ENCODE results near the gene MYO9A.
A peak's percentile ranks its signal among the peaks of the same experiment; 100 is the strongest.

MYO9A gene

GRCh38 chr15:72153269-72154000, 35.5 kb upstream of the MYO9A start:
- H3K27ac ChIP-seq, result no peak overlapping the region
- TF ChIP-seq CTCF (IDR thresholded peaks at IDR 0.05) (no peak), ZFX (IDR thresholded peaks at IDR 0.05; ENCODE audit: borderline replicate concordance) (no peak)

- H3K27ac ChIP-seq, result no peak overlapping the region
- TF ChIP-seq CTCF (IDR thresholded peaks at IDR 0.05) (no peak), ZFX (IDR thresholded peaks at IDR 0.05; ENCODE audit: borderline replicate concordance) (no peak)
Observed at GRCh38 chr15:72147418-72147817, 29.5 kb upstream of the MYO9A start.

- H3K27ac ChIP-seq, result no peak overlapping the region
- TF ChIP-seq CTCF (IDR thresholded peaks at IDR 0.05) (no peak), ZFX (IDR thresholded peaks at IDR 0.05; ENCODE audit: borderline replicate concordance) (no peak)
Observed at GRCh38 chr15:72146934-72147333, 29.0 kb upstream of the MYO9A start.

GRCh38 chr15:72146221-72146620, 28.3 kb upstream of the MYO9A start:
- no peak overlapping the region for H3K27ac ChIP-seq
- TF ChIP-seq CTCF (IDR thresholded peaks at IDR 0.05) (no peak), ZFX (IDR thresholded peaks at IDR 0.05; ENCODE audit: borderline replicate concordance) (no peak)

GRCh38 chr15:72141171-72142084, 23.5 kb upstream of the MYO9A start:
- H3K27ac ChIP-seq, result peak overlapping the region; percentile 51
- TF ChIP-seq CTCF (IDR thresholded peaks at IDR 0.05) (no peak), ZFX (IDR thresholded peaks at IDR 0.05; ENCODE audit: borderline replicate concordance) (no peak)

- peak overlapping the region; percentile 51; the same call in 1 of the 2 replicates for H3K27ac ChIP-seq
- no peak for TF ChIP-seq CTCF (IDR thresholded peaks at IDR 0.05)
- no peak for TF ChIP-seq ZFX (IDR thresholded peaks at IDR 0.05; ENCODE audit: borderline replicate concordance)
Observed at GRCh38 chr15:72140088-72140487, 22.1 kb upstream of the MYO9A start.

- TF ChIP-seq CTCF (IDR thresholded peaks at IDR 0.05) (no peak), ZFX (IDR thresholded peaks at IDR 0.05; ENCODE audit: borderline replicate concordance) (no peak)
- no peak overlapping the region for H3K27ac ChIP-seq
Observed at GRCh38 chr15:72139667-72140066, 21.7 kb upstream of the MYO9A start.

All from 22Rv1 (cell line).